MM.1S (cell line): ENCODE results near the gene LRP10.

Experiments
- DNase-seq: peaks from one replicate; pipeline ENCODE4 v3.0.0-alpha.2; 2015
- H2AFZ ChIP-seq: fragments of 300-600 bp; sonication (generic); 2 replicates; pipeline ENCODE4 v1.6.0; 2016; ENCODE audit warnings: antibody characterized with exemption, low read length
- H3F3A ChIP-seq: fragments of 300-600 bp; sonication (generic); 2 replicates; pipeline ENCODE4 v1.6.1; 2016; ENCODE audit warnings: mild to moderate bottlenecking, antibody characterized with exemption, low read length, moderate library complexity, mixed read lengths; ENCODE audit not compliant: insufficient read depth
- H3K27ac ChIP-seq: fragments of 300-600 bp; sonication (generic); 2 replicates; pipeline ENCODE4 v1.5.1; 2016; ENCODE audit warnings: mild to moderate bottlenecking, low read length
- H3K27me3 ChIP-seq: fragments of 300-600 bp; sonication (generic); replicated peaks from 2 replicates; pipeline ENCODE4 v1.6.0; 2016; ENCODE audit warnings: low read length; ENCODE audit not compliant: insufficient read depth
- H3K36me3 ChIP-seq: fragments of 300-600 bp; sonication (generic); replicated peaks from 2 replicates; pipeline ENCODE4 v1.6.1; 2016; ENCODE audit warnings: mild to moderate bottlenecking, low read length, mixed read lengths; ENCODE audit not compliant: insufficient read depth
- H3K4me1 ChIP-seq: fragments of 300-600 bp; sonication (generic); 2 replicates; pipeline ENCODE4 v1.6.1; 2016; ENCODE audit warnings: low read length, mixed read lengths
- H3K4me2 ChIP-seq: fragments of 300-600 bp; sonication (generic); 2 replicates; pipeline ENCODE4 v1.6.0; 2016; ENCODE audit warnings: low read depth, low read length
- H3K4me3 ChIP-seq: fragments of 300-600 bp; sonication (generic); 2 replicates; pipeline ENCODE4 v1.5.1; 2016; ENCODE audit warnings: low read length, mixed read lengths
- H3K79me2 ChIP-seq: fragments of 300-600 bp; sonication (generic); 2 replicates; pipeline ENCODE4 v1.6.1; 2016; ENCODE audit warnings: mixed run types, low read length, mixed read lengths
- H3K9ac ChIP-seq: fragments of 300-600 bp; sonication (generic); 2 replicates; pipeline ENCODE4 v1.6.1; 2016; ENCODE audit warnings: low read length, mixed read lengths
- H3K9me2 ChIP-seq: fragments of 300-600 bp; sonication (generic); replicated peaks from 2 replicates; pipeline ENCODE4 v1.6.1; 2016; ENCODE audit warnings: mild to moderate bottlenecking, low read length, mixed read lengths; ENCODE audit not compliant: insufficient read depth
- H3K9me3 ChIP-seq: fragments of 300-600 bp; sonication (generic); replicated peaks from 2 replicates; pipeline ENCODE4 v1.6.1; 2016; ENCODE audit warnings: mild to moderate bottlenecking, low read length, mixed read lengths; ENCODE audit not compliant: insufficient read depth
- H4K20me1 ChIP-seq: fragments of 300-600 bp; sonication (generic); 2 replicates; pipeline ENCODE4 v1.6.1; 2016; ENCODE audit warnings: mild to moderate bottlenecking, low read length, moderate library complexity, mixed read lengths; ENCODE audit not compliant: insufficient read depth
- CTCF ChIP-seq: fragments of 300-600 bp; sonication (generic); IDR thresholded peaks from 2 replicates; pipeline ENCODE4 v1.5.1; 2016; ENCODE audit warnings: antibody characterized with exemption, low read length, mixed read lengths
- EZH2 ChIP-seq: fragments of 300-600 bp; sonication (generic); optimal IDR thresholded peaks from 2 replicates; pipeline ENCODE3; 2017; ENCODE audit warnings: low read depth, mild to moderate bottlenecking, antibody characterized with exemption, low read length, mixed read lengths
- EZH2phosphoT487 ChIP-seq: fragments of 300-600 bp; sonication (generic); IDR thresholded peaks from 2 replicates; pipeline ENCODE4 v1.6.1; 2018; ENCODE audit warnings: antibody characterized with exemption, low read length

The LRP10 gene

GRCh38 chr14:22884738-22885523, 13.4 kb downstream of the LRP10 start:
- H3K4me3 ChIP-seq = no peak overlapping the region
- no peaks in the 10 kb centered on the region for H3K79me2 ChIP-seq
- H3K36me3 ChIP-seq = no peaks in the 10 kb centered on the region
- H3K4me2 ChIP-seq = no peak overlapping the region
- TF ChIP-seq CTCF (no peak), EZH2phosphoT487 (no peak), EZH2 (no peak)
- H3K4me1 ChIP-seq = peaks cover 5% of the 10 kb centered on the region; the same call in 1 of the 2 replicates
- no peaks in the 10 kb centered on the region for H3K27me3 ChIP-seq
- no peaks in the 10 kb centered on the region for H3K9me2 ChIP-seq
- H3F3A ChIP-seq = peaks cover 24% of the 10 kb centered on the region
- no peak overlapping the region for H3K27ac ChIP-seq
- H3K9ac ChIP-seq = no peak overlapping the region
- no peaks in the 10 kb centered on the region for H3K9me3 ChIP-seq
- no peak overlapping the region for H2AFZ ChIP-seq
- DNase-seq = no peak
- no peaks in the 10 kb centered on the region for H4K20me1 ChIP-seq

DNA sequence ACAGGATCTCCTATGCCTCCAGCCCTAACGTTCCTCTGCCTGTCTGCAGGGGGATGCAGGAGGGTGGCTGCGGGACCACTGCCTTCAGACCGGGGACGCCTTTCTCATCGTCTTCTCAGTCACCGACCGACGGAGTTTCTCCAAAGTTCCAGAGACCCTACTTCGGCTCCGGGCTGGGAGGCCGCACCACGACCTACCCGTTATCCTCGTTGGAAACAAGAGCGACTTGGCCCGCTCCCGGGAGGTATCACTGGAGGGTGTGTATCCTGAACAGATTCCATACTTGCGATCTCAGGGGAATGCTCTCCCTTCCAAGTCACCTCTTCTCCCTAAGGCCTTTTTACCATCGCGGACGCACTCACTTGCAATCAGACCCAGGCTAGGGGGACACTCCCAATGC, 14.4 kb downstream of the LRP10 start:
- no peaks in the 10 kb centered on the region for H3K79me2 ChIP-seq
- no peaks in the 10 kb centered on the region for H3K9me3 ChIP-seq
- H3K4me1 ChIP-seq = peaks cover 5% of the 10 kb centered on the region; the same call in 1 of the 2 replicates
- peaks cover 24% of the 10 kb centered on the region for H3F3A ChIP-seq
- no peaks in the 10 kb centered on the region for H3K36me3 ChIP-seq
- peak overlapping the region; percentile 97; the same call in 1 of the 2 replicates for H3K27ac ChIP-seq
- H3K4me3 ChIP-seq = peak overlapping the region; percentile 62; the same call in 1 of the 2 replicates
- H4K20me1 ChIP-seq = no peaks in the 10 kb centered on the region
- no peak overlapping the region for H2AFZ ChIP-seq
- no peaks in the 10 kb centered on the region for H3K9me2 ChIP-seq
- no peaks in the 10 kb centered on the region for H3K27me3 ChIP-seq
- TF ChIP-seq EZH2 (no peak), CTCF (no peak), EZH2phosphoT487 (no peak)
- peak overlapping the region; percentile 82; the same call in 1 of the 2 replicates for H3K9ac ChIP-seq
- peak overlapping the region; percentile 79; the same call in 1 of the 2 replicates for H3K4me2 ChIP-seq
- no peak for DNase-seq

DNA sequence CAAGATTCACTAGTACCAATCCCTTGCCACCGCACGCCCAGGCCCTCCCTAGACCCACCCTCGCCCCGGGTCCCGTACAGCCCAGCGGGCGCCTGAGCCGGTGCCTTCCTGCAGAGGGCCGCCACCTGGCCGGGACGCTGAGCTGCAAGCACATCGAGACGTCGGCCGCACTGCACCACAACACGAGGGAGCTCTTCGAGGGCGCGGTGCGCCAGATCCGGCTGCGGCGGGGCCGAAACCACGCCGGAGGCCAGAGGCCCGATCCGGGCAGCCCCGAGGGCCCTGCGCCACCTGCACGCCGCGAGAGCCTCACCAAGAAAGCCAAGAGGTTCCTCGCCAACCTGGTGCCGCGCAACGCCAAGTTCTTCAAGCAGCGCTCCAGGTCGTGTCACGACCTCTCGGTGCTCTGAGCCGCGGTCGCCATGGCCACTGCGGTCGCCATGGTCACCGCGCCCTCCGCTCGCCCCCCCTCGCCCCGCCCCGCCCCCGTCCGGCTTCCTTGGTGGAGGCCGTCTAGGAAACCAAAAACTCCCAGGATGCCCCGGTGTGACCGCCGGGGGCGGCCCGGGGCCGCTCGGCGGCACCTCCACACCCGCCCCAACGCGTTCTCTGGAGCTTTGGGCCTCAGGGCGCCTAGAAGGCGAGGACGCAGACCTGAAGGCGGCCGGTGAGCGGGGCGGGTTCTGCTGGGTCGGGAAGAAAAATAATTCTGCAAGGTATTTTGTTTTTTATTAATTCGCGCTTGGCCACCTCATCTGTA, 15.1 kb downstream of the LRP10 start:
- Histone ChIP-seq H3F3A (peaks cover 24% of the 10 kb centered on the region), H3K27ac (peak overlapping the region; percentile 97), H4K20me1 (no peaks in the 10 kb centered on the region), H3K4me3 (peak overlapping the region; percentile 62), H3K79me2 (no peaks in the 10 kb centered on the region), H3K9ac (peak overlapping the region; percentile 82), H3K36me3 (no peaks in the 10 kb centered on the region), H3K9me2 (no peaks in the 10 kb centered on the region), H3K4me1 (peaks cover 5% of the 10 kb centered on the region; the same call in 1 of the 2 replicates), H3K9me3 (no peaks in the 10 kb centered on the region), H3K4me2 (peak overlapping the region; percentile 79), H2AFZ (peak overlapping the region; percentile 61; the same call in 1 of the 2 replicates), H3K27me3 (no peaks in the 10 kb centered on the region)
- TF ChIP-seq CTCF = peak; percentile 39
- no peak for TF ChIP-seq EZH2
- peak; percentile 80 for DNase-seq
